Activated B cell treated with CpG ODN at 0.5 μM for 24 hours (primary cell): ENCODE data around the gene PNPLA7. TPM values are rescaled to one million over a fixed set of nuclear protein-coding genes. Genes with fewer than 3 reads are reported as not detected.
A peak's percentile ranks its signal among the peaks of the same experiment; 100 is the strongest.

Experiments
- ATAC-seq: fragments of 200-7000 bp; cut with Tn5 transposase; one replicate; pipeline ENCODE4 v1.10.0; 2021; ENCODE audit warnings: low read depth, mild to moderate bottlenecking, moderate library complexity
- CTCF ChIA-PET: fragments of 350-600 bp; sonication (Branson Sonifier 250); formaldehyde crosslinking; loops from one replicate; lab custom pipeline; 2021; ENCODE audit warnings: antibody characterized with exemption; lab: Charles Lee
- POLR2A ChIA-PET: fragments of 350-600 bp; sonication (Branson Sonifier 250); formaldehyde crosslinking; loops from one replicate; lab custom pipeline; 2021; ENCODE audit warnings: antibody characterized with exemption; lab: Charles Lee
- DNase-seq: peaks from one replicate; pipeline ENCODE4 v3.0.0; 2022
- H3K27ac Mint-ChIP-seq: one replicate; pipeline ENCODE4 v1.8.0; 2020; ENCODE audit warnings: mixed read lengths
- H3K27me3 Mint-ChIP-seq: one replicate; pipeline ENCODE4 v1.8.0; 2021; ENCODE audit warnings: mixed read lengths
- H3K36me3 Mint-ChIP-seq: one replicate; pipeline ENCODE4 v1.8.0; 2021; ENCODE audit warnings: low read depth, mixed read lengths
- H3K4me1 Mint-ChIP-seq: one replicate; pipeline ENCODE4 v1.8.0; 2021; ENCODE audit warnings: mixed read lengths
- H3K4me3 Mint-ChIP-seq: one replicate; pipeline ENCODE4 v1.8.0; 2020; ENCODE audit warnings: mild to moderate bottlenecking, mixed read lengths
- H3K9me3 Mint-ChIP-seq: one replicate; pipeline ENCODE4 v1.8.0; 2020; ENCODE audit warnings: mixed read lengths
- intact Hi-C: fragments of 100-400 bp; cut with micrococcal nuclease; formaldehyde crosslinking; loops from one replicate; pipeline ENCODE4 v1.15.1; 2024
- total RNA-seq: library from RNA; stranded (reverse); gene quantifications from 2 replicates; pipeline ENCODE4 v1.2.3, GENCODE V29; 2022
- TF ChIP-seq, protein P1 (sequence below): fragments of 200-600 bp; IDR thresholded peaks from one replicate; pipeline ENCODE4 v1.8.0; 2022; ENCODE audit warnings: antibody characterized with exemption, mild to moderate bottlenecking

The PNPLA7 gene
- total RNA-seq, 1 donor from 2014 or later = 5.5 TPM

DNA sequence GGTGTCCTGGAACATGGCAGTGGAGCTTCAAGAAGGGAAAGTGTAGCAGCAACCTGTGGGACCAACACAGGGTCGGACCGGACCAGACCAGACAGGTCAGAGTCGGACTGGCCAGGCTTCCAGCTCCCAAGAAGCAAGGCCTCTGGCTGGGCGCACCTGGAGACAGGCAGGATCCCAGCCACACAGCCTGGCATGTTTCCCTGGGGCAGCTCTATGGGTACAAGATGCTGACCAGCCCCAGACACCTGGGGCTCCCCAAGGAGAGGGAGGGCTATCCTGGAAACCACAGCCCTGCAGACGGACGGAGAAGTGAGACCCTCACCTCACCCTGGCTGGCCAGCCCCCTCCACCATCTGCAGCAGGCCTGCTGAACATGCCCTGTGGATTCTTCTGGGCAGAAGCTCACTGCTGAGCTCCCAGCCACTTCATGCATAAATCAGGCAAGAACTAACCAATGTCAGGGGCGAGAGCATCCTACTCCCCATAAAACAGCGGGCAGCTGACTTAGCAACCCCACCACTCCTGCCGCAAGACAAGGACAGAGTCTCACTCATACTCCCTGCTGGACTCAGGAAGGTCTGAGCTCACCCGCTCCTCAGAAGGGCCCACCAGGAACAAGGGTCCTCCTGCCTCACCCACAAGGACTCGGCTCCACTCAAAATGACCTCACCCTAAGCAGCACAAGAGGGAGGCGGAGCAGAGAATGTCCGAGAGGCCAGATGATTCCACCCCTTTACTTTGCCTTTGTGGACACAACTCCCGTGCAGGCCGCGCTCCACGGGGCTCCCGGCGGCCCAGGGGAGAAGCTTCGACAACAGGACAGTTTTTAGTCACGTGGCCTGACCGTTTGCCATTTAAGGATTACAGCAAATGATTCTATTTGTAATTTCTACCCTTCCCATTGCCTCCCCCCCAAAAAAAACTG is 31.4 kb upstream of the PNPLA7 start:
- H3K4me3 Mint-ChIP-seq = no peak overlapping the region

DNA sequence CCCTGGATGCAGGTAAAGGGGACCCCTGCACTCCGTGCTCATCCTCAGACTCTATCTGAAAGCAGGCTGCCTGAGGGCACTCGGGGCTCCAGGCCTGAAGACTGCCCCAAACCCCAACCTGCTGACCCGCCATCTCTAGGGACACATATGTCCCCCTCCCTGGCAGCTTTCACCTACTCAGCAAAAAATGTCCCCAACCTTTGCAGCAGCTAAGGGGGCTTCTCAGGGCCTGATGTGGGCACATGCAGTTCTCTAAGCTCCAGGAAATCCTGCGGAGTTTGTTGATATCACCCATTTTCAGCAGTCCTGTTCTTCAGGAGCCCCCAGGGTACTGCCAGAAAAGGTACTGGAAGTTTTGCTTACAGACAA is 30.7 kb upstream of the PNPLA7 start:
- CTCF ChIA-PET = no interaction called here
- Mint-ChIP-seq H3K4me1 (peaks cover 29% of the 10 kb centered on the region), H3K36me3 (peaks cover 40% of the 10 kb centered on the region), H3K4me3 (no peak overlapping the region), H3K27me3 (no peaks in the 10 kb centered on the region), H3K27ac (no peak overlapping the region), H3K9me3 (no peaks in the 10 kb centered on the region)
- POLR2A ChIA-PET = no interaction called here
- intact Hi-C loops = no loop called here
- TF ChIP-seq, protein P1, sequence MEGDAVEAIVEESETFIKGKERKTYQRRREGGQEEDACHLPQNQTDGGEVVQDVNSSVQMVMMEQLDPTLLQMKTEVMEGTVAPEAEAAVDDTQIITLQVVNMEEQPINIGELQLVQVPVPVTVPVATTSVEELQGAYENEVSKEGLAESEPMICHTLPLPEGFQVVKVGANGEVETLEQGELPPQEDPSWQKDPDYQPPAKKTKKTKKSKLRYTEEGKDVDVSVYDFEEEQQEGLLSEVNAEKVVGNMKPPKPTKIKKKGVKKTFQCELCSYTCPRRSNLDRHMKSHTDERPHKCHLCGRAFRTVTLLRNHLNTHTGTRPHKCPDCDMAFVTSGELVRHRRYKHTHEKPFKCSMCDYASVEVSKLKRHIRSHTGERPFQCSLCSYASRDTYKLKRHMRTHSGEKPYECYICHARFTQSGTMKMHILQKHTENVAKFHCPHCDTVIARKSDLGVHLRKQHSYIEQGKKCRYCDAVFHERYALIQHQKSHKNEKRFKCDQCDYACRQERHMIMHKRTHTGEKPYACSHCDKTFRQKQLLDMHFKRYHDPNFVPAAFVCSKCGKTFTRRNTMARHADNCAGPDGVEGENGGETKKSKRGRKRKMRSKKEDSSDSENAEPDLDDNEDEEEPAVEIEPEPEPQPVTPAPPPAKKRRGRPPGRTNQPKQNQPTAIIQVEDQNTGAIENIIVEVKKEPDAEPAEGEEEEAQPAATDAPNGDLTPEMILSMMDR = no peak
- ATAC-seq (no peak), DNase-seq (no peak)

More for the DNA sequence above, 31.4 kb upstream of the PNPLA7 start:
- Mint-ChIP-seq H3K27me3 (no peaks in the 10 kb centered on the region), H3K9me3 (no peaks in the 10 kb centered on the region), H3K27ac (no peak overlapping the region), H3K36me3 (peaks cover 42% of the 10 kb centered on the region), H3K4me1 (peaks cover 22% of the 10 kb centered on the region)
- ATAC-seq = no peak
- ChIA-PET POLR2A (interaction anchor here (1.0 kb wide), 1 partner anchor 29 kb away, joined by 3 read pairs; no protein-coding TSS in a partner anchor), CTCF (no interaction called here)
- intact Hi-C loops = no loop called here
- DNase-seq = no peak
- TF ChIP-seq, protein P1 = no peak

- Mint-ChIP-seq H3K4me1 (peaks cover 35% of the 10 kb centered on the region), H3K4me3 (no peak overlapping the region), H3K27me3 (no peaks in the 10 kb centered on the region), H3K9me3 (no peaks in the 10 kb centered on the region), H3K27ac (no peak overlapping the region), H3K36me3 (peaks cover 41% of the 10 kb centered on the region)
- ChIA-PET CTCF (interaction anchor here (1.3 kb wide), 1 partner anchor 23 kb away, joined by 3 read pairs; no protein-coding TSS in a partner anchor), POLR2A (interaction anchor here (0.6 to 1.7 kb wide), 3 partner anchors 28 to 189 kb away, joined by 5 to 9 read pairs (median 6); partner anchors contain the start of gene MRPL41)
- ATAC-seq = no peak
- intact Hi-C loops = no loop called here
- no peak for DNase-seq
- TF ChIP-seq, protein P1 = no peak
Observed at GRCh38 chr9:137580209-137580953, 30.2 kb upstream of the PNPLA7 start.

GRCh38 chr9:137579259-137579604 is 29.0 kb upstream of the PNPLA7 start:
- Mint-ChIP-seq H3K9me3 (no peaks in the 10 kb centered on the region), H3K27ac (no peak overlapping the region), H3K36me3 (peaks cover 47% of the 10 kb centered on the region), H3K4me3 (peak overlapping the region; percentile 82), H3K4me1 (peaks cover 41% of the 10 kb centered on the region), H3K27me3 (no peaks in the 10 kb centered on the region)
- DNase-seq (no peak), ATAC-seq (no peak)
- ChIA-PET CTCF (interaction anchor here (1.0 to 1.7 kb wide), 5 partner anchors 9 to 43 kb away, joined by 3 to 6 read pairs (median 4); partner anchors contain the start of genes MRPL41 and ZMYND19), POLR2A (interaction anchor here (0.6 to 2.0 kb wide), 5 partner anchors 12 to 190 kb away, joined by 3 to 9 read pairs (median 6); partner anchors contain the start of genes ARRDC1, MRPL41 and ZMYND19)
- TF ChIP-seq, protein P1 = no peak
- intact Hi-C loops = loop anchor here (2.0 kb wide), 1 partner anchor 28 kb away; the partner anchor contains the start of genes MRPL41 and PNPLA7
